Activated CD4-positive, alpha-beta memory T cell treated with anti-CD3 and anti-CD28 coated beads for 36 hours (primary cell): Measurements from ENCODE around the gene BAZ2B. TPM values are rescaled to one million over a fixed set of nuclear protein-coding genes. Genes with fewer than 3 reads are reported as not detected.
"Not testable (repeated sequence)": the region's sequence is repeated elsewhere in the genome, so short reads cannot be mapped to it uniquely, and the experiment has no call there.

Experiments used
- CTCF ChIA-PET: fragments of 350-600 bp; sonication (Branson Sonifier 250); formaldehyde crosslinking; loops from one replicate; lab custom pipeline; 2021; ENCODE audit warnings: antibody characterized with exemption, inconsistent platforms; lab: Charles Lee
- POLR2A ChIA-PET: fragments of 350-600 bp; sonication (Branson Sonifier 250); formaldehyde crosslinking; loops from one replicate; lab custom pipeline; 2021; ENCODE audit warnings: antibody characterized with exemption; lab: Charles Lee
- DNase-seq: peaks from one replicate; pipeline ENCODE4 v3.0.0-alpha.2; 2020
- H3K27ac Mint-ChIP-seq: one replicate; pipeline ENCODE4 v1.8.0; 2021; ENCODE audit warnings: mixed read lengths
- H3K27me3 Mint-ChIP-seq: one replicate; pipeline ENCODE4 v1.8.0; 2021; ENCODE audit warnings: mixed read lengths
- H3K36me3 Mint-ChIP-seq: one replicate; pipeline ENCODE4 v1.8.0; 2021; ENCODE audit warnings: mixed read lengths
- H3K4me1 Mint-ChIP-seq: one replicate; pipeline ENCODE4 v1.8.0; 2021; ENCODE audit warnings: low read depth, mixed read lengths
- H3K4me3 Mint-ChIP-seq: one replicate; pipeline ENCODE4 v1.8.0; 2021; ENCODE audit warnings: mild to moderate bottlenecking, mixed read lengths
- H3K9me3 Mint-ChIP-seq: one replicate; pipeline ENCODE4 v1.8.0; 2021; ENCODE audit warnings: mixed read lengths
- intact Hi-C: fragments of 100-400 bp; cut with micrococcal nuclease; formaldehyde crosslinking; loops from one replicate; pipeline ENCODE4 v1.15.1; 2023
- total RNA-seq, 2 experiments: library from RNA; stranded (reverse); gene quantifications; one replicate each; pipeline ENCODE4 v1.2.3, GENCODE V29; 2021

BAZ2B gene
- total RNA-seq, 2 experiments from 2014 or later, result 9.1 to 10.2 TPM

- no peak for DNase-seq
- CTCF ChIA-PET, result no interaction called here
- Mint-ChIP-seq H3K4me3 (no peak overlapping the region), H3K4me1 (peaks cover 2% of the 10 kb centered on the region), H3K27me3 (no peaks in the 10 kb centered on the region), H3K9me3 (no peaks in the 10 kb centered on the region), H3K36me3 (peaks cover 8% of the 10 kb centered on the region), H3K27ac (no peak overlapping the region)
- POLR2A ChIA-PET, result no interaction called here
- intact Hi-C loops, result no loop called here
These were observed 207.1 kb downstream of the BAZ2B start for GRCh38 chr2:159409116-159409800.

DNA sequence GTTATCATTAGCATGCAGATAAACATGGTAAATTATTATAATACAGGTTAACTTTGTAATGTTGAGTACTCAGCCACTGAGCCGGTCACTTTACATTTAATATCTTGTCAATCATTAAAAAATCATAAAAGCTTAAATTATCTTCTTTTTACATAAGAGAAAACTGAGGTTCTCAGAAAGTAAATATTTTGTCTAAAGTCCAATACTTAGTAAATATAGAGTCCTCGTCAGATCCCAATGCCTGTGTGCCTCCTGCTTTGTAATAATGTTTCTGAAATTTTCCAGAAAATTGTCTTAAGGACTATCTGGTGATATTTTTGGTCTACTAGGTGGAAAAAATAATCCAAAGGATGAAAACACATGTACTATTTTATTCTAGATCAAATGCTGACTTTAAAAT, 213.6 kb downstream of the BAZ2B start:
- H3K27me3 Mint-ChIP-seq, result no peaks in the 10 kb centered on the region
- no peak for DNase-seq
- ChIA-PET CTCF (no interaction called here), POLR2A (no interaction called here)
- peaks cover 5% of the 10 kb centered on the region for H3K36me3 Mint-ChIP-seq
- no peaks in the 10 kb centered on the region for H3K9me3 Mint-ChIP-seq
- no peak overlapping the region for H3K27ac Mint-ChIP-seq
- no peak overlapping the region for H3K4me3 Mint-ChIP-seq
- H3K4me1 Mint-ChIP-seq, result no peaks in the 10 kb centered on the region
- intact Hi-C loops, result no loop called here

DNA sequence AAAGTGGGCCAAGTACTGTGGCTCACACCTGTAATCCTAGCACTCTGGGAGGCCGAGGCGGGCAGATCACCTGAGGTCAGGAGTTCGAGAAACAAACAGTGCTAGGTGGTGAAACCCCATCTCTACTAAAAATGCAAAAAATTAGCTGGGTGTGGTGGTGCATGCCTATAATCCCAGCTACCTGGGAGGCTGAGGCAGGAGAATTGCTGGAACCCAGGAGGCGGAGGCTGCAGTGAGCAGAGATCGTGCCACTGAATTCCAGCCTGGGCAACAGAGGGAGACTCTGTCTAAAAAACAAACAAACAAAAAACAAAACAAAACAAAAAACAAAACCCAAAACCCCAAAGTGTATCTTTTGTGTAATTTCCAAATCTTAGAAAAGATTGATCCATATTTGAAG, 214.2 kb downstream of the BAZ2B start:
- H3K4me1 Mint-ChIP-seq, H3K27me3 Mint-ChIP-seq, DNase-seq, POLR2A ChIA-PET, H3K36me3 Mint-ChIP-seq, H3K4me3 Mint-ChIP-seq, H3K9me3 Mint-ChIP-seq, intact Hi-C loops, H3K27ac Mint-ChIP-seq, CTCF ChIA-PET: not testable (repeated sequence)

- no peak for DNase-seq
- no peak overlapping the region for H3K27ac Mint-ChIP-seq
- H3K36me3 Mint-ChIP-seq, result peaks cover 2% of the 10 kb centered on the region
- H3K4me1 Mint-ChIP-seq, result no peaks in the 10 kb centered on the region
- no peak overlapping the region for H3K4me3 Mint-ChIP-seq
- H3K9me3 Mint-ChIP-seq, result no peaks in the 10 kb centered on the region
- ChIA-PET CTCF (no interaction called here), POLR2A (no interaction called here)
- H3K27me3 Mint-ChIP-seq, result no peaks in the 10 kb centered on the region
- intact Hi-C loops, result no loop called here
These were observed 216.5 kb downstream of the BAZ2B start for GRCh38 chr2:159399716-159400415.

GRCh38 chr2:159396799-159397198, 219.5 kb downstream of the BAZ2B start:
- H3K9me3 Mint-ChIP-seq, result no peaks in the 10 kb centered on the region
- CTCF ChIA-PET, result no interaction called here
- DNase-seq, result no peak
- no peak overlapping the region for H3K4me3 Mint-ChIP-seq
- H3K27ac Mint-ChIP-seq, result no peak overlapping the region
- intact Hi-C loops, result no loop called here
- no peaks in the 10 kb centered on the region for H3K36me3 Mint-ChIP-seq
- POLR2A ChIA-PET, result no interaction called here
- no peaks in the 10 kb centered on the region for H3K27me3 Mint-ChIP-seq
- no peaks in the 10 kb centered on the region for H3K4me1 Mint-ChIP-seq

GRCh38 chr2:159382447-159383028, 233.8 kb downstream of the BAZ2B start:
- intact Hi-C loops, result no loop called here
- ChIA-PET CTCF (no interaction called here), POLR2A (no interaction called here)
- no peak overlapping the region for H3K27ac Mint-ChIP-seq
- H3K4me1 Mint-ChIP-seq, result no peaks in the 10 kb centered on the region
- DNase-seq, result no peak
- no peaks in the 10 kb centered on the region for H3K9me3 Mint-ChIP-seq
- no peaks in the 10 kb centered on the region for H3K27me3 Mint-ChIP-seq
- peaks cover 10% of the 10 kb centered on the region for H3K36me3 Mint-ChIP-seq
- no peak overlapping the region for H3K4me3 Mint-ChIP-seq

GRCh38 chr2:159381574-159381973, 234.8 kb downstream of the BAZ2B start:
- H3K9me3 Mint-ChIP-seq, result no peaks in the 10 kb centered on the region
- no peak overlapping the region for H3K27ac Mint-ChIP-seq
- peaks cover 9% of the 10 kb centered on the region for H3K36me3 Mint-ChIP-seq
- CTCF ChIA-PET, result no interaction called here
- H3K4me1 Mint-ChIP-seq, result no peaks in the 10 kb centered on the region
- intact Hi-C loops, result no loop called here
- no peak for DNase-seq
- POLR2A ChIA-PET, result no interaction called here
- H3K27me3 Mint-ChIP-seq, result no peaks in the 10 kb centered on the region
- H3K4me3 Mint-ChIP-seq, result no peak overlapping the region

- ChIA-PET CTCF (no interaction called here), POLR2A (no interaction called here)
- intact Hi-C loops, result no loop called here
- Mint-ChIP-seq H3K4me1 (no peaks in the 10 kb centered on the region), H3K36me3 (peaks cover 7% of the 10 kb centered on the region), H3K9me3 (no peaks in the 10 kb centered on the region), H3K4me3 (no peak overlapping the region), H3K27ac (no peak overlapping the region), H3K27me3 (no peaks in the 10 kb centered on the region)
- no peak for DNase-seq
These were observed 235.6 kb downstream of the BAZ2B start for GRCh38 chr2:159380685-159381239.

DNA sequence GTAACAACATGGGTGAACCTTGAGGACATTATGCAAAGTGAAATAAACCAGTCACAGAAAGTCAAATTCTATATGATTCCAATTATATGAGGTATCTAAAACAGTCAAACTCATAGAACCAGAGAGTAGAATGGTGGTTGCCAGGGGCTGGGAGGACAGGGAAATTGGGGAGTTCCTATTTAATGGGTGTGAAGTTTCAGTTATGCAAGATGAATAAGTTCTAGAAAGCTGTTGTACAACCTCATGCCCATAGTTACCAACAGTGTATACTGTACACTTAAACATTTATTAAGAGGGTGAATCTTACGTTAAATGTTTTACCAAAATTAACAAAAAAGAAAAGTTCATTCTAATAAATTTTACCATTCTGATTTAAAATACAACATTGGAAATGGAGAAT, 237.2 kb downstream of the BAZ2B start:
- peaks cover 3% of the 10 kb centered on the region for H3K36me3 Mint-ChIP-seq
- H3K9me3 Mint-ChIP-seq, result no peaks in the 10 kb centered on the region
- ChIA-PET POLR2A (interaction anchor here (0.6 kb wide), 1 partner anchor 368 kb away, joined by 3 read pairs; no protein-coding TSS in a partner anchor), CTCF (no interaction called here)
- no peak overlapping the region for H3K4me3 Mint-ChIP-seq
- intact Hi-C loops, result no loop called here
- H3K4me1 Mint-ChIP-seq, result no peaks in the 10 kb centered on the region
- H3K27me3 Mint-ChIP-seq, result no peaks in the 10 kb centered on the region
- no peak overlapping the region for H3K27ac Mint-ChIP-seq
- DNase-seq, result no peak

- POLR2A ChIA-PET, result interaction anchor here (0.6 kb wide), 1 partner anchor 173 kb away, joined by 3 read pairs; no protein-coding TSS in a partner anchor
- CTCF ChIA-PET, result no interaction called here
- H3K9me3 Mint-ChIP-seq, result no peaks in the 10 kb centered on the region
- no peaks in the 10 kb centered on the region for H3K4me1 Mint-ChIP-seq
- no peak for DNase-seq
- H3K4me3 Mint-ChIP-seq, result no peak overlapping the region
- intact Hi-C loops, result no loop called here
- no peak overlapping the region for H3K27ac Mint-ChIP-seq
- no peaks in the 10 kb centered on the region for H3K27me3 Mint-ChIP-seq
- H3K36me3 Mint-ChIP-seq, result peaks cover 11% of the 10 kb centered on the region
These were observed 241.1 kb downstream of the BAZ2B start for GRCh38 chr2:159375241-159375640.

- CTCF ChIA-PET, result no interaction called here
- DNase-seq, result no peak
- no peak overlapping the region for H3K4me3 Mint-ChIP-seq
- no peak overlapping the region for H3K27ac Mint-ChIP-seq
- H3K36me3 Mint-ChIP-seq, result peaks cover 21% of the 10 kb centered on the region
- POLR2A ChIA-PET, result no interaction called here
- intact Hi-C loops, result no loop called here
- H3K27me3 Mint-ChIP-seq, result no peaks in the 10 kb centered on the region
- no peaks in the 10 kb centered on the region for H3K9me3 Mint-ChIP-seq
- no peaks in the 10 kb centered on the region for H3K4me1 Mint-ChIP-seq
These were observed 244.8 kb downstream of the BAZ2B start for GRCh38 chr2:159371506-159371905.

DNA sequence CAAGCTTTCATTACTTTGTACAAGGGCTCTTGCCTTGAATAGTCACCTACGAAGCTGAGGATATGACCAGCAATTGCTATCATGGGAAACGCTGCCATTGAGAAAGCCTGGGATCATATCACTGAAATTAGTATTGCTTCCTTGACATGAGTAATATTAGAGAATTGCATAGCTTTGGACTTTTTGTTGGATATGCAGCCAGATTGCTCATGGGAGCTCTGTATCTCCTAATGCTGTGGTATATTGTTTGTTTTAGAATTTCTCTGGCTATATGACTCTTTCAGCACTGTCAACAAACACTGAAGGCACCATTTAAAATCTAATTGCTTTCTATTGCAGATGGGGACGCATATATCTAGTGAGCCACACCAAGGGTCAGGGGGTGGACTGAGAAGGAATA, 249.8 kb downstream of the BAZ2B start:
- POLR2A ChIA-PET, result no interaction called here
- Mint-ChIP-seq H3K4me1 (no peaks in the 10 kb centered on the region), H3K27ac (no peak overlapping the region), H3K27me3 (no peaks in the 10 kb centered on the region), H3K36me3 (peaks cover 33% of the 10 kb centered on the region), H3K9me3 (peaks cover 4% of the 10 kb centered on the region), H3K4me3 (no peak overlapping the region)
- intact Hi-C loops, result no loop called here
- DNase-seq, result no peak
- CTCF ChIA-PET, result no interaction called here
